Measurements from ENCODE around the gene SUGCT. TPM values are rescaled to one million over a fixed set of nuclear protein-coding genes. Genes with fewer than 3 reads are reported as not detected.

The SUGCT gene
- total and polyA plus RNA-seq, 9 of the 15 experiments (the other 6 are each of a cell fraction or from before 2014, with no cell fraction given) = 0.58 to 2.5 (median 1.4) TPM

- TF ChIP-seq ZNF436 (CRISPR knock-in tag; IDR thresholded peaks at IDR 0.05) = no peak
- TF ChIP-seq ZBTB17 (CRISPR knock-in tag; IDR thresholded peaks at IDR 0.05) = no peak
- peak; percentile 35; the same call in 1 of the 2 replicates for TF ChIP-seq MAFK (IDR thresholded peaks at IDR 0.05; ENCODE audit: low read length)
- no peak for TF ChIP-seq RBM14 (IDR thresholded peaks at IDR 0.05; ENCODE audit: borderline replicate concordance, insufficient read depth, low read depth, low read length)
- TF ChIP-seq ZNF316 (IDR thresholded peaks at IDR 0.05) = peak; percentile 68
- TF ChIP-seq ZNF212 (CRISPR knock-in tag; IDR thresholded peaks at IDR 0.05) = no peak
- TF ChIP-seq MAFF (IDR thresholded peaks at IDR 0.05; ENCODE audit: low read length) = peak; percentile 48
- TF ChIP-seq ZNF277 (CRISPR knock-in tag; IDR thresholded peaks at IDR 0.05; ENCODE audit: borderline replicate concordance) = no peak
- peak; percentile 44; the same call in 1 of the 2 replicates for TF ChIP-seq C11orf30 (IDR thresholded peaks at IDR 0.05; ENCODE audit: low read depth)
- no peak for TF ChIP-seq POU5F1 (IDR thresholded peaks at IDR 0.05; ENCODE audit: borderline replicate concordance, low read depth, low read length, partially characterized antibody)
- no peak for FAIRE-seq
Measured at GRCh38 chr7:40798613-40799012, 663.8 kb downstream of the SUGCT start.

More at GRCh38 chr7:40798613-40799012, 663.8 kb downstream of the SUGCT start:
- H3K4me2 ChIP-seq (ENCODE audit: insufficient read depth, low read length) = no peak overlapping the region
- H3K27me3 ChIP-seq (ENCODE audit: control insufficient read depth in 2 of 2, insufficient read depth in 2 of 2, low read length in 2 of 2) = no peaks in the 10 kb centered on the region
- H3K36me3 ChIP-seq (ENCODE audit: control insufficient read depth, insufficient read depth, low read length) = no peaks in the 10 kb centered on the region
- intact Hi-C loops (cut with micrococcal nuclease) (no loop called here), in situ Hi-C loops (cut with MboI) (no loop called here)
- POLR2A ChIA-PET = no interaction called here
- no peak overlapping the region for H3K4me3 ChIP-seq
- CTCF ChIA-PET (ENCODE audit: low intra/inter-chr PET ratio) = no interaction called here
- DNase-seq (ENCODE audit: extremely low read depth in 1 of 4, low spot score in 3 of 4) (no peak), ATAC-seq (no peak)
- no peaks in the 10 kb centered on the region for H4K20me1 ChIP-seq (replicated peaks; ENCODE audit: control insufficient read depth, insufficient read depth, low read length)
- H3K9me1 ChIP-seq (ENCODE audit: control insufficient read depth, insufficient read depth, low read length) = no peaks in the 10 kb centered on the region
- 4% methylated on average over 2 of the region's 2 CpGs for WGBS (ENCODE audit: insufficient coverage, low coverage, missing lambda C conversion rate)
- BruUV-seq (replicated peaks) = no TSS peak
- no peaks in the 10 kb centered on the region for H3K79me2 ChIP-seq (ENCODE audit: control insufficient read depth, insufficient read depth, low read length)
- 0 out of 2 replicates have a peak, but pooled peaks cover 2% of the 10 kb centered on the region for H3K9me3 ChIP-seq (replicated peaks; ENCODE audit: control insufficient read depth, insufficient read depth, low read depth, low read length)
- H2AFZ ChIP-seq (ENCODE audit: low read depth, low read length) = no peak overlapping the region
- no peaks in the 10 kb centered on the region for H3K4me1 ChIP-seq (replicated peaks in 1 of 2; ENCODE audit: control insufficient read depth in 2 of 2, insufficient read depth in 2 of 2, low read length in 2 of 2)
- no peak overlapping the region for H3K9ac ChIP-seq (ENCODE audit: insufficient read depth in 1 of 2, low read depth in 2 of 2, low read length in 2 of 2)
- H3K27ac ChIP-seq (ENCODE audit: extremely low read depth, low read depth, low read length) = no peak overlapping the region

Data from K562 (cell line).